Measurements from ENCODE around the gene ROPN1L. TPM values are rescaled to one million over a fixed set of nuclear protein-coding genes. Genes with fewer than 3 reads are reported as not detected.

ROPN1L gene
- total and polyA plus RNA-seq, 2 of the 4 experiments (the other 2 are of a cell fraction): 0.34 to 0.36 TPM

GRCh38 chr5:10400831-10401230 is 40.8 kb upstream of the ROPN1L start:
- H3K9me1 ChIP-seq (ENCODE audit: insufficient read depth, low read length): peaks cover 7% of the 10 kb centered on the region
- intact Hi-C loops (cut with micrococcal nuclease): loop anchor here (2.0 kb wide), 1 partner anchor 118 kb away; no protein-coding TSS in a partner anchor
- no peak overlapping the region for H2BK5ac ChIP-seq (ENCODE audit: low read depth, low read length, poor library complexity, severe bottlenecking)
- no peak overlapping the region for H2BK20ac ChIP-seq (ENCODE audit: low read depth, low read length)
- DNase-seq (peak; percentile 61), ATAC-seq (ENCODE audit: low read depth) (no peak)
- H2AK9ac ChIP-seq (replicated peaks; ENCODE audit: low read depth, low read length, poor library complexity): no peak overlapping the region
- no peak overlapping the region for H3K14ac ChIP-seq (replicated peaks; ENCODE audit: low read depth, low read length)
- H2AK5ac ChIP-seq (ENCODE audit: low read depth, low read length): no peak overlapping the region
- in situ Hi-C loops (cut with MboI; ENCODE audit: low sequenced_read_pairs): no loop called here
- no peak overlapping the region for H4K91ac ChIP-seq (ENCODE audit: insufficient read depth, low read depth, low read length)
- no peak overlapping the region for H3K18ac ChIP-seq (ENCODE audit: low read depth, low read length)
- no peak overlapping the region for H4K5ac ChIP-seq (ENCODE audit: low read depth, low read length)
- no peak overlapping the region for H2BK120ac ChIP-seq (ENCODE audit: low read depth, low read length)
- H3K9me3 ChIP-seq (ENCODE audit: control insufficient read depth, insufficient read depth, low read length): no peaks in the 10 kb centered on the region
- peaks cover 16% of the 10 kb centered on the region for H3K36me3 ChIP-seq (ENCODE audit: control insufficient read depth, insufficient read depth, low read length)
- peaks cover 28 to 42% of the 10 kb centered on the region in 2 experiments for H3K79me1 ChIP-seq (ENCODE audit: low read depth in 1 of 2, low read length in 2 of 2)
- no peak overlapping the region for H3K4ac ChIP-seq (ENCODE audit: low read depth, low read length)
- no peak overlapping the region for H3K56ac ChIP-seq (ENCODE audit: extremely low read depth, insufficient read depth, low read length)
- no peak overlapping the region for H3K4me2 ChIP-seq (ENCODE audit: low read depth, low read length)
- H3K27ac ChIP-seq (ENCODE audit: insufficient read depth, low read length): no peak overlapping the region
- H3K4me3 ChIP-seq (ENCODE audit: insufficient read depth, low read depth, low read length): no peak overlapping the region
- no peaks in the 10 kb centered on the region for H3K4me1 ChIP-seq (ENCODE audit: control insufficient read depth, insufficient read depth, low read length)
- peaks cover 10% of the 10 kb centered on the region for H4K20me1 ChIP-seq (ENCODE audit: insufficient read depth, low read length)
- no peak overlapping the region for H4K8ac ChIP-seq (ENCODE audit: low read depth in 2 of 2, low read length in 2 of 2)
- no peaks in the 10 kb centered on the region for H3K27me3 ChIP-seq (ENCODE audit: control insufficient read depth, insufficient read depth, low read length)
- no peak overlapping the region for H3K9ac ChIP-seq (ENCODE audit: low read depth, low read length)
- WGBS, 2 experiments (ENCODE audit: extremely low coverage in 2 of 2, insufficient read length in 1 of 2): no CpG with 5 or more reads among the region's 3 CpGs
- ChIA-PET CTCF (no interaction called here), POLR2A (ENCODE audit: unreplicated experiment) (no interaction called here)
- H2BK15ac ChIP-seq (ENCODE audit: low read depth, low read length): no peak overlapping the region
- H3K23ac ChIP-seq (ENCODE audit: low read depth, low read length): no peak overlapping the region
- TF ChIP-seq FOS (IDR thresholded peaks at IDR 0.05; ENCODE audit: low read depth, low read length) (no peak), CEBPB (IDR thresholded peaks at IDR 0.05; ENCODE audit: low read depth, low read length) (peak; percentile 86), SMC3 (IDR thresholded peaks at IDR 0.05; ENCODE audit: low read depth, low read length) (no peak), RCOR1 (IDR thresholded peaks at IDR 0.05; ENCODE audit: insufficient replicate concordance, low read length) (no peak), NFE2L2 (IDR thresholded peaks at IDR 0.05; ENCODE audit: low read depth, low read length) (no peak), CHD1 (IDR thresholded peaks at IDR 0.05; ENCODE audit: low read depth, low read length) (no peak)
- no TSS peak for BruUV-seq (replicated peaks)
- H2AFZ ChIP-seq (replicated peaks; ENCODE audit: low read length, poor library complexity): no peak overlapping the region
- dilution Hi-C loops (cut with HindIII; ENCODE audit: low sequenced_read_pairs, unreplicated experiment): no loop called here
